Astrocyte (in vitro differentiated cells and primary cell): ENCODE results near the gene HECW1.

ENCODE experiments used
- CTCF ChIP-seq: IDR thresholded peaks from 2 replicates; pipeline ENCODE4 v1.5.1; 2011; ENCODE audit warnings: low read depth, mild to moderate bottlenecking, inconsistent platforms, low read length, moderate library complexity; ENCODE audit not compliant: insufficient read depth
- EZH2 ChIP-seq: IDR thresholded peaks from 2 replicates; pipeline ENCODE4 v1.6.1; 2012; ENCODE audit warnings: mild to moderate bottlenecking, low read length, inconsistent platforms; ENCODE audit not compliant: insufficient read depth

GRCh38 chr7:43328785-43329380 lies 216.4 kb downstream of the HECW1 start:
- TF ChIP-seq EZH2 = no peak
- TF ChIP-seq CTCF = no peak
